ENCODE results near the gene UGP2.
"Not testable (repeated sequence)": the region's sequence is repeated elsewhere in the genome, so short reads cannot be mapped to it uniquely, and the experiment has no call there.

UGP2 gene

GRCh38 chr2:63893163-63893562 lies 51.5 kb downstream of the UGP2 start:
- DNase-seq (no peak), ATAC-seq (no peak)

GRCh38 chr2:63894167-63894566 lies 52.5 kb downstream of the UGP2 start:
- ATAC-seq (no peak), DNase-seq (no peak)

GRCh38 chr2:63898839-63899238 lies 57.1 kb downstream of the UGP2 start:
- ATAC-seq (no peak), DNase-seq (no peak)

DNA sequence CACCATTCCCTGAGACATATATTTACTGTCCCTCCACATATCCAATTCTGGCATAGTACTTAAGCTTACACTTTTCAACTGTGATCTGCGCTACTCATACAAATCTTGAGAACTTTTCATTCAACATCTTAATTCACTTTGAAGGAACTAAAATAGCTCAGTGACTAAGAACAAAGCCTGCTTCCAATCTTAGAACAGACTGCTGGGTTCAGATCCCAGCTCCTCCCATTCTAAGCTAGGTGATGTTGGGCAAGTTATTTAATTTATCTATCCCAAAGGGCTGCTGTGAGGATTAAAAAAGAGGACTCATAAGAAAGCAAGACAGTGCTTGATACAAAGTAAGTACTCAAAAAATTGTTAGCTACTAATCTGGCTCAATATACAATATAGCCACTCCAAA lies 57.9 kb downstream of the UGP2 start:
- DNase-seq (no peak), ATAC-seq (no peak)

DNA sequence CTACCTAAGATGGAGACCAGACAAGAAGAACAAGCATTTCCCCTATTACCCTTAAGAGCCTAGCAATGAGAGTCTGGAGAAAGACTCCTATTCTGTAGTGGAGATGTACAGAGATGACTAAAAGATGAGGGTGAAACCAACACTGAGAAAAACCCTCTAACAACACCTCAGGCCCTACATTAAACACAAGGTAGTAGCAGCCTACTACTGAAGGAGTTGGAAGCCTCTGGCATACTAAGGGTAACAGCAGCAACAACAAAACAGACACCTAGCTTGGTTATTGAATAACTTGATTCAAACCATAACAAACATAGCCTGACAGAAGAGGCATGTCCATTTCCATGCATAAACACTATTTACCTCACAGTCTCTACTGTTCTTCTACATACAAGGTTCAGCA lies 60.5 kb downstream of the UGP2 start:
- ATAC-seq, result no peak

DNA sequence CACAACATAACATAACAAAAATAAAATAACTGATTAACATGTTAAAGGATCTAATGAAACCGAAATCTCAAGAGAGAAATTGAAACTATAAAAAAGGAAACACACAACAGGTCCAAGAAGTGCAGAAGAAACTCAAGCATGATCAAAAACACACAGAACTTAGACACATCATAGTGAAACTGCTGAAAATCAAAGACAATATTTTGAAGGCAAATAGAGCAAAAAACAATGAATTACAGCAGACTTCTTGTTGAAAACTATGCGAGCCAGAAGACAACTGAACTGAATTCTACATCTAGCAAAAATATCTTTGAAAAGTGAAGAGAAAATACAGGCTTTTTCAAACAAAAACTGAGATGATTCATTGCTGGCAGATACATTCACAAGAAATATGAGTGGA lies 61.3 kb downstream of the UGP2 start:
- no peak for DNase-seq

More for the DNA sequence above, 60.5 kb downstream of the UGP2 start:
- no peak for DNase-seq

GRCh38 chr2:63914311-63914710 lies 72.6 kb downstream of the UGP2 start:
- no peak for DNase-seq
- no peak for ATAC-seq

More for the DNA sequence above, 61.3 kb downstream of the UGP2 start:
- ATAC-seq, result no peak

DNA sequence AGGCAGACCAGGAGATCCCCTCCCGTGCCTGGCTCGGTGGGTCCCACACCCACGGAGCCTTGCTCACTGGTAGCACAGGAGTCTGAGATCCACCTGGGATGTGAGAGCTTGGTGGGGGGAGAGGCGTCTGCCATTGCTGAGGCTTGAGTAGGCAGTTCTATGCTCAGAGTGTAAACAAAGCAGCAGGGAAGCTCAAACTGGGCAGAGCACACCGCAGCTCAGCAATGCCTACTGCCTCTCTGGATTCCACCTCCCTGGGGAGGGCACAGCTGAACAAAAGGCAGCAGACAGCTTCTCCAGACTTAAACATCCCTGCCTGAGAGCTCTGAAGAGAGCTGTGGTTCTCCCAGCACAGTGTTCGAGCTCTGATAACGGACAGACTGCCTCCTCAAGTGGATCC lies 85.1 kb downstream of the UGP2 start:
- no peak for DNase-seq
- no peak for ATAC-seq

- not testable (repeated sequence) for DNase-seq, ATAC-seq
These were observed 90.4 kb downstream of the UGP2 start for GRCh38 chr2:63932104-63932503.

Data from stimulated activated naive CD8-positive, alpha-beta T cell treated with anti-CD3 and anti-CD28 coated beads, Interleukin-15, Interleukin-2, amounts not matched to agents 100 U/mL and 50 U/mL, for 24 hours (primary cell).